NOMO-1 treated with DMSO at 0.1 percent for 48 hours (cell line): ENCODE results near the gene CERT1.

ENCODE experiments used
- DNase-seq: peaks from one replicate; lab custom pipeline; 2025; ENCODE audit not compliant: unreplicated experiment; lab: John Stamatoyannopoulos, UW

Gene CERT1

DNA sequence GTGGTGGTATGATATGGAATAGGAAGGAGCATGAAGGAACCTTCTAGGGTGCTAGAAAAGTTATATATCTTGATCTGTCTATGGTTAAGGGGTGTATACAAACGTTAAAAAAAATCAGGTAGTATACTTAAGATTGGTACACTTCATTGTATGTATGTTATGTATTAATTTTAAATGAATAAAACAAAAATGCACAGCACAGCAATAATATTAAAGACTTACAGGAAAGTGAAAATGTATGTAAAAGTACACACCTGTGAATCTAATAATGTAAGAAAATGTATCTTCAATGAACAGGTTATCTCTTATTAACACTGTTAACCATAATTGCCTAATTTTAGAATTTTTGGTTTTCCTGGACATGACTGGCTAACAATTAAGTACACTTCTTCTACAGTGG is 97.2 kb downstream of the CERT1 start:
- no peak for DNase-seq

DNA sequence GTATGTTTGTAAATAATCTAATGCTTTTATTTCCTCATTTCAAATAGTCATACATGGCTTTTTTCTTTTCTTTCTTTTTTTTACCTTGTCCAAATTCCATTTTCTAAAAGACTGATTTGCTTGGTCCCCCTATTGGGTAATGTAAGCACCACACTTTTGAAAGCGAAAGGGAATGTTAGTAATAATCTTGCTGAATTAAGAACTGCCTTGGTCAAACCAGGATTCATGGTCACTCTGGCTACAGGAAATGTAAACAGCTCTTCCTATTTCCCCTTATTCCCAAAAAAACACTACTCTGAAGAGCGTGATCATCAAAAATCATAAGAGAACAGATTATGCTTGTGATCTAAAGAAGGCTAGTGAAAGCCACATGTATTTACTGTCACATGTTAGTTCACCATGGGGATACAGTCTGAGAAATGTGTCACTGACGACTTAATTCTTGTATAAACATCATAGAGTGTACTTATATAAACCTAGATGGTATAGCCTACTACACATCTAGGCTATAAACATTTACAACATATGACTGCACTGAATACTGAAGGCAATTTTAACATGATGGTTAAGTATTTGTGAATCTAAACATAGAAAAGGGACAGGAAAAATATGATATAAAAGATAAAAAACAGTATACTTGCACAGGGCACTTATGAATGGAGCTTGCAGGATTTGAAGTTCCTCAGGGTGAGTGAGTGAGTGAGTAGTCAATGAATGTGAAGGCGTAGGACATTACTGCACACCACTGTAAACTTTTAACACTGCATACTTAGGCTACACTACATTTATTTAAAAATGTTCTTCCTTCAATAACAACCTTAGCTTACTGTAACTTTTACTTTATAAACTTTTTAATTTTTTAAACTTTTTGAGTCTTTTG is 99.1 kb downstream of the CERT1 start:
- no peak for DNase-seq

DNA sequence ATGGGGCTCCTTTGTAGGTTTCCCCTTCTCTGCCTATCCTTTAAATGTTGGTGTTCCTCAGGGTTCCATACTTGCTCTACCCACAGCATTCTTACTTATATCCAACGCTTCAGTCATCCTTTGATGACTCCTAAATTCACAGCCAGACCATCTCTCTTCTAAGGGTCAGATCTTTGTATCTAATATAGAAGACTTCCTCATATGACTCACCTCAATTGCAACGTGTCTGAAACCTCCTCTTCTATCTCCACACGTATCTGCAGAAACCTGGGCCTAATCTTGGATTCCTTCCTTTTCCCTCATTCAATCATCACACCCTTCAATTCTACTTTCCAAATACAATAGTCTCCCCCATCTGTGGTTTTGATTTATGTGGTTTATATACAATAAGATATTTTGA is 106.1 kb downstream of the CERT1 start:
- peak; percentile 37 for DNase-seq

DNA sequence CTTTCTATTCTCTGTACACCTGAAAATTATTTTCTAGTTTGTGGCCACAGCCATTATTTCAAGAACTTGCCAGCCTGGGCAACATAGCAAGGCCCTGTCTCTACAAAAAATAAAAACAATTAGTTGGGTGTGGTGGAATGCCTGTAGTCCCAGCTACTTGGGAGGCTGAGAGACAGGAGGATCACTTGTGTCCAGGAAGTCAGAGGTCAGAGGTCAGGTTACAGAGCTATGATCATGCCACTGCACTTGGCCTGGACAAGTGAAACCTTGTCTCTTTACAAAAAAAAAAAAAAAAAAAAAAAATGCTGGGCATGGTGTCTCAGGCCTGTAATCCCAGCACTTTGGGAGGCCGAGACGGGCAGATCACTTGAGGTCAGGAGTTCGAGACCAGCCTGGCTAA is 116.2 kb downstream of the CERT1 start:
- no peak for DNase-seq

DNA sequence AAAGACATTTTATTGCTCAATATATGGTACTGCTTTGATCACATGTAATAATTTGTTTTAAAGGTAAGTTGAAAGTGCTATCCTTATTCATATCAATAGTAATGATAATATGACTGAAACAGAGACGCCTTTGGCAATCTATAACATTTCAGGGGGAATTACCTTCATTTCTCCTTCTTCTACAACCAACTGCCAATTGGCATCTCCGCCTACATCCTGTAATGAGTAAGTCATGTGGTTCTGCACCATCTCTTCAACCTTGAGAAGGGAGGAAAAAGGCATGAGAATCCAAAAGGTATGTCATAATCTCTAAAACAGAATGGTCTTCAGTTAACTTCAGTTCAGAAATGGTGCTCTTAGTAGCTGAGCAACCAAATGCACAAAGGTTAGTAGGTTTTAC is 122.0 kb downstream of the CERT1 start:
- DNase-seq = no peak

DNA sequence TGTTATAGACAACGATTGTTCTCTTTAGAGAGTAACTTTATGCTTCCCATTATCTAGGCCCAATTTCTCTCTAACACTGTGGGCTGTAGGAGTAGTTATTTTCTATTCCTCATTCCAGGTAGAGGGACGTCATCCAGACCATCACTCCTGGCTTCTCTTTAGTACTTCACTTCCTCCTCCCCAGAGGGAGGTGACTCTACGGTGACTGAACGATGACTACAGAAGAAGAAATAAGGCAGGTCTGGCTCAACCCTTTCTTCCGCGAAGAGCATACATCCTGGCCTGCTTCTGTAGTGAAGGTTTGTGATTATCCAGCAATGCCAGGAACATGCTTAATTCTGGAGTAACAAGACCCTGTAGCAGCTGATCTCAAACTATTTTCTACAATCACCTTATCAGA is 123.6 kb downstream of the CERT1 start:
- DNase-seq = no peak

DNA sequence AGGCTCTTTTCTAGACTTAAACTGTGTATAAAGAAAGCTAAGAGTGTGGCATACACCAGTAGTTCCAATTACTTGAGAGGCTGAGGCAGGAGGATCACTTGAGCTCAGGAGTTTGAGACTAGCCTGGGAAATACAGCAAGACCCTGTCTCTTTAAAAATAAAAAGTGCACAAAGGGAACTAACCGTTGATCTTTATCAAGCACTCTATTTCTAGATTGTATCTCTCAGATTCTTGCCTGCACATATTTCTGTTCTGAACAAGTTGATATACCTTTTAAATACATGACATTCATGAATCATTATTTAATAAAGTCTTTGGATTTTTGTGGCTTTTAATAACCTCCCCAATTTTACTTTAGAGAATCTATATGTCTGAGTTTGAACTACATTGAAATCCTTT is 127.2 kb downstream of the CERT1 start:
- DNase-seq = no peak

DNA sequence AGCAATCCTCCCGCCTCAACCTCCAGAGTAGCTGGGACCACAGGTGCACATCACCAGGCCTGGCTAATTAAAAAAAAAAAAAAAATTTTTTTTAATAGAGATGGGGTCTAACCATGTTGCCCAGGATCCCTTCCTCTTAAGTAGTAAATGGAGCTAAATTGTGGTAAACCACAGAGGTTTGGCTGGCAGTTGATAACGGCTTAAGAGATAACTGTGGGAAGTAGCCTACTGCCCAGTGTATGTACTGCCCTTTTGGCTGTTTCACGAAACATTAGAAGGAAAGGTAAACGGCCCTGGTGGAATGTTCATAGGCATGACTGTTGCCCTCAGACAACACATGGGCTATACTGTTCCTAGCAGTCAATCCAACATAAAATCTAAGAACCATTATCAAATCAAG is 130.0 kb downstream of the CERT1 start:
- no peak for DNase-seq

DNA sequence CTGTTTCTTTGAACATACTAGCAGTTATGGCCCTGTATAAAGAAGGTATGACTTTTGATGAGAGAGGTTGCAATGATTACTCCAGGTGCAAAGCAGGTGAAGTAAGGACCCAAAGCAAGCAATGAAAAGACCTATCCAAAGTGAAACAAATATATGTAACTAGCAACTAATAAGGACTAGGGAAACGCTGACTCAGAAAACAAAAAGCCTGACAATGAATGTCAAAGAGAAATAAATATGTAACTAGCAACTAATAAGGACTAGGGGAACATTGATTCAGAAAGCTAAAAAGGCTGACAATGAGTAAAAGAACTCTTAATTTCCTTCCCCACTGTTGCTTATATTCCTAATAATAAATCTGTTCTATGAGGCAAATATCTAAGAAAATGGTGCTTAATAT is 131.3 kb downstream of the CERT1 start:
- DNase-seq = no peak

DNA sequence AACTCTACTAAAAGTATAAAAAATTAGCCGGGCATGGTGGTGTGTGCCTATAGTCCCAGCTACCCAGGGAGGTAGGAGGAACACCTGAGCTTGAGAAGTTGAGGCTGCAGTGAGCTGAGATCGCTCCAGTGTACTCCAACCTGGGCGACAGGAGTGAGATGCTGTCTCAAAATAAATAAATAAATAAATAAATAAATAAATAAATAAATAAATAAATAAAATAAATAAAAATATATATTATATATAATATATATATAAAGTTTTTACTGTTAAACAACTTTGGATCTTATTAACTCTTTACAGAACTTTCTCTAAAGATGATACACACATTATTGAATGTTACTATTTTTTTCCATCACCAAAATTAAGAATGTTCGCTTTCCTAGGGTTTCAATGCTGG is 136.0 kb downstream of the CERT1 start:
- DNase-seq = no peak

DNA sequence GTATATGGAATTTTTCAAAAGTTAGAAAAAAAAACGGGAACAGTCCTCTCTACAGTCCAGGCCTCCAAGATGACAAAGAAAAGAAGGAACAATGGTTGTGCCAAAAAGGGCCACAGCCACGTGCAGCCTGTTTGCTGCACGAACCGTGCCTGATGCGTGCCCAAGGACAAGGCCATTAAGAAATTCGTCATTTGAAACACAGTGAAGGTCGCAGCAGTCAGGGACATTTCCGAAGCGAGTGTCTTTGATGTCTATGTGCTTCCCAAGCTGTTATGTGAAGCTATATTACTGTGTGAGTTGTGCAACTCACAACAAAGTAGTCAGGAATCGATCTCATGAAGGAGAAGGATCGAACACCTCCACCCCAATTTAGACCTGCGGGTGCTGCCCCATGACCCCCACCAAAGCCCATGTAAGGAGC is 137.0 kb downstream of the CERT1 start:
- DNase-seq = no peak

DNA sequence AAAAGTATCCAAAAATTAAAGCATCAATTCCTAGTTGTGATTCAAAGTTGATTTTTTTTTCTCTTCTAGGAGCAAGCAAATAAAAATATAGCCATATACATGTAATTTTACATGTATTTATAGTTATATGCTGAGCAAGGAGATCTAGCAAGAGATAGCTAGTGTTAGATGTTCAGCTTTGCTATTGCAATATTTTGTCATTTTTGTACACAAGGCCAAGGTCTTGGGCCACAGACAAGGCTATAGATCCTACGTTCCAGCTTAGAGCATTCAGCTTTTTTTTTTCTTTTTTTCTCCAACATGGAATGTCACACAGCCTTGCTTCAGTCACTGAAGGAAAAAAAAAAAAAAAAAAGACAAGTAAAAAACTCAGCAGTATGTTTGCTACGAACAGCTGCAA is 137.6 kb downstream of the CERT1 start:
- DNase-seq = no peak

DNA sequence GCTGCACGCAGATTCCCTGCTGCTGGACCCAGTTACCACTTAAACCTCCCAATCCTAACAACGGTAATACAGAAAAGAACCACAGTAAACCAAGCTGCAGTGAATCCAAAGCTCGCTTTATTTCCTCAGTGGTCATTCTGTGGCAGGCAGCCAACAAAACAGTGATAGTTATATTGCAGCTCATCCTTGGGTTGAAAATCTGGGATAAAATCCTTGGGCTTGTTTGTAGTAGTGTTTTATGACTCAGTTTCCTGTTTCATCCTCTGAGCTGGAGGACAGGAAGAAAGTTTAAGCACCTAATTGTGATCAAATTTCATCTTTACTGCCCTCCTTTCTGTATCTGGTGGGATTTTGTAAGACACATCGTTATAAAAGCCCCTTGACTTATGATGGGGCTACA is 143.0 kb downstream of the CERT1 start:
- DNase-seq = no peak

DNA sequence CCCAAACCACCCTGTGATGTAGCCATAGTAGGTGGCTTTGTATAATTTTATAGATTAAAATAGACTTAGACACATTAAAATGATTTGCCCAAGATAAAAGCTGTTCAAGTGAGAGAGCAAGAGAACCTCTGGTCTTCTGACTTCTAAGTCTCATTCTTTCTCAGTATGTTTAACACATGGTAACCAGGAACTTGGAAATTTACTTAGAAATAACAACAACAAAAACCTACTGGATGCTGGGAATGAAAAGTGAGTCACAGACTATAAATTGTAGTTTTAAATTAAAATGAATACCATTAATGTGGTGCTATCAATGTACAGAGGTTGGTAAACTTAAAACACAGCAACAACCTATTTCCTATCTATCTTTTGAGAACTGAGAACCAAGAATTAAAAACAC is 144.0 kb downstream of the CERT1 start:
- DNase-seq = no peak

DNA sequence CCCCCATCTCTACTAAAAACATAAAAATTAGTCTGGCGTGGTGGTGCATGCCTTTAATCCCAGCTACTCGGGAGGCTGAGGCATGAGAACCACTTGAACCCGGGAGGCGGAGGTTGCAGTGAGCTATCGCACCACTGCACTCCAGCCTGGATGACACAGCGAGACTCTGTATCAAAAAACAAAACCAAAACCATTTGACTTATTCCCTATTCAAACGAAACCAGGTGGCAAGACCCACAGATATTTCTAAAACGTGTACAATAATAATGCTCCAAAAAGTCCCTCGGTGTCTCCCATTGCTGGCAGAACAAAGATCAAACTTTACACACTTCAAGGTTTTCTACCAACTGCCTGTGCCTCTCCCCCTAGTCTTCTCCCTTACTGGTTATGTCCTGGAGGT is 144.6 kb downstream of the CERT1 start:
- DNase-seq = no peak

DNA sequence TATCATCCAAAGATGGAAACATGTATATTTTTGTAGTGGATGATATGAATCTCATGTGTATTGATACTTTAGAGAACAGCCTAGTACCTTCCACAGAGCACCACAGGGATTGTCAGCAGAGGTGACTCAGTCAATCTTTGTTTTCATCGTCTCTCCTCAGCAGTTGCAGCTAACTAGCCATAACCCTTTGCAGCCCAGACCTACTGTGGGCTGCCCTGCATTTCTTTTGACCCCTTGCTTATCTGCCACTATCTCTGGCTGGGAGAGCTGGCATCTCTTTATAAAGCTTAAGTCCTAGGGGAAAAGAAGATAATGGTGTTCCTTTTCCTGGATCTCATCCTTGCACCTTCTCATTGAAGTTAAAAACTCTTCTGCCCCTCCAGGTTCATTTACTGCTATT is 145.7 kb downstream of the CERT1 start:
- no peak for DNase-seq

DNA sequence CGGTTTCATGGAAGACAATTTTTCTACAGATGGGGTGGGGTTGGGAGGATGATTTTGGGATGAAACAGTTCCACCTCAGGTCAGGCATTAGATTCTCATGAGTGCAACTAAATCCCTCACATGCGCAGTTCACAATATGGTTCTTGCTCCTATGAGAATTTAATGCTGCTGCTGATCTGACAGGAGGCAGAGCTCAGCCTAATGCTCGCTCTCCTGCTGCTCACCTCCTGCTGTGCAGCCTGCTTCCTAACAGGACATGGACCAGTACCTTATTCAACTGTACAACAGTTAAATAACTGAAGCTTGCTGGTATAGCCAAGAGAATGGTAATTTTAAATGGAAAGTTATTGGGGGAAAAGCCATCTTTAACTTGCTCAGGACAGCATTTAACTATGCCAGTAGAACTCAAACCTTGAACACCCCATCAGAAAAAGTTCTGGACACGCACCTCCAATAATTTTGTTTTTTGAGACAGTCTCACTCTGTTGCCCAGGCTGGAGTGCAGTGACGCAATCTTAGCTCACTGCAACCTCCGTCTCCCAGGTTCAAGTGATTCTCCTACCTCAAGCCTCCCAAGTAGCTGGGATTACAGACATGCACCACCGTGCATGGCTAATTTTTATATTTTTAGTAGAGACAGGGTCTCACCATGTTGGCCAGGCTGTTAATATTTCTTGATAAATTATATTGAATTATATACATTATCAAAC is 146.7 kb downstream of the CERT1 start:
- no peak for DNase-seq

DNA sequence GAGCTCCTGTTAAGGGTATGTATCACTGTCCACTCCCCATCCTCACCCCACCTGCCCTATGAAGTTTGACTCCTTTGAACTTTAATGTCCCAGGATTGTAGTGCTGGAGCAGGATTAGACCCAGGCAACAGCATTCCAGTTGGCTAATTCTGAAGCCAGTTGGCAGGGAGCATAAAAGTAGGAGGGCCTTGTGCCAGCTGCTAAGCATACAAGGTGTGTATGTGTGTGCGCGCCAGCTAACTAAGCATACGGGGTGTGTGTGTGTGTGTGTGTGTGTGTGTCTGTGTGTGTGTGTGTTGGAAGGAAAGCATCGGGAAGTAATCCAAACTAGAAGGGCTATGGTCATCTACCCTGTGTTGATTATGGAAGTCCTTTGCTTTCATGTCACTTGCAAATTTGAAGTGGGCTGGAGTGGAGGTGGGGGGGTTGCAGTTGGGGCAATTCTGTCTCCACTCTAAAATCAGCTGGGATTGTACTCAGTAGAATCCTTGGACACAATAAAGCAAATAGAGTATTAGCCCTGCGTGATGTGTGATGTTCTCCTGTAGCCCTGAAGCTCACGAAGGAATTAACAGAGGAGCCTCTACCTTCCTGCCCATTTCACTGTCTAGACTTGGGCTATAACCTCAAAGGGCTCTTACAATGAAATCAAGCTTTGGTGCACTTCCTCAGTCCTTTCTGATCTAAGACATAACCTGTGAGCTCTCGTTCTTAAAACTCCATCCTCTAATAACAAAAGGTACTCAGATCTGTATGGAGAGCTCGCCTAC is 147.5 kb downstream of the CERT1 start:
- DNase-seq = no peak

DNA sequence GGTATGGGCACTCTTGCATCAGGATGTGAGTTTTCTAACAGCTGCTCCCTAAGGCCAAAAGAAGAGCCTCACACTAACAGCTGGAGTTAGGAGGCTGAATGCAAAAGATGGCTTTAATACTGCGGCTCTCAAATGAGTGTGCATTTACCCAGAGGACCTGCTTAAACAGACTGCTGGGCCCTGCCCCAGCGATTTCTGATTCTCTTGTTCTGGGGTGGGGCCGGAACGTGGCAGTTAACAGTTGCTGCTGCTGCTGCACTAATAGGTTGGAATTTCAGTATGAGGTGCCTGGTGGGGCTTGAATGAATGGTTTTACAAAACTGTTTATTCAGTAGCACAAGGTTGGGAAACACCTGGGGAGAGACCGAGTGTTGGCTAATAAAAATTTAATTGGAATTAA is 148.3 kb downstream of the CERT1 start:
- no peak for DNase-seq

DNA sequence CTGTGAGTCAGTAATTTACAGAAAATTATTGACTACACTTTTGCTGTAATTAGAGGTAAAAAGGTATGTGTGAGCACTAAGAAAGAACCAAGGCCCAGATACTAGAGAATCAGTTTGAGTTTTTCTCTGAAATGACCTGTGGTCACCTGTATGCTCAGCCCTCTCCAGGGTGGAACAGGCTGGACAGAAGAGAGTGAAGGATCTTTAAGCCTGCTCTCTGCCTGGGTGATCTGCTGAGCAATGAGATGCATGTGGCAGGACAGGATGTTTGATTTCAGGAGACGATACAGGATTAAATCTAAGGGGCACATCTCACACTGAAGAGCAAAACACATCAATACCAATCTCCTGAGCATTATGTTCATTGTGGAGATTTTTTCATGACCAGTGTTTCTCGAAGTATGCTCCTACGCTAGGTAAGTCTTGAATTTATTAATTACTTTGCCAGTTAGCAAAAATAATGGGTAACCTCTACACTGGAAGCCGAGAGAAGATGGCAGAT is 148.9 kb downstream of the CERT1 start:
- no peak for DNase-seq

DNA sequence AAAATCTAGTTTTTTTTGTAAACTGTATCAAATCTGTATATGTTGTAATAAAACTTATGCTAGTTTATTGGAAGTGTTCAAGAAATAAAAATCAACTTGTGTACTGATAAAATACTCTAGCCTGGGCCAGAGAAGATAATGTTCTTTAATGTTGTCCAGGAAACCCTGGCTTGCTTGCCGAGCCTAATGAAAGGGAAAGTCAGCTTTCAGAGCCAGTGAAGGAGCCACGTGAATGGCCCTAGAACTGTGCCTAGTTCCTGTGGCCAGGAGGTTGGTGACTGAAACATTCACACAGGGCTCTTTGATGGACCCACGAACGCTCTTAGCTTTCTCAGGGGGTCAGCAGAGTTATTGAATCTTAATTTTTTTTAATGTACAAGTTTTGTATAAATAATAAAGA is 150.1 kb downstream of the CERT1 start:
- DNase-seq = no peak

DNA sequence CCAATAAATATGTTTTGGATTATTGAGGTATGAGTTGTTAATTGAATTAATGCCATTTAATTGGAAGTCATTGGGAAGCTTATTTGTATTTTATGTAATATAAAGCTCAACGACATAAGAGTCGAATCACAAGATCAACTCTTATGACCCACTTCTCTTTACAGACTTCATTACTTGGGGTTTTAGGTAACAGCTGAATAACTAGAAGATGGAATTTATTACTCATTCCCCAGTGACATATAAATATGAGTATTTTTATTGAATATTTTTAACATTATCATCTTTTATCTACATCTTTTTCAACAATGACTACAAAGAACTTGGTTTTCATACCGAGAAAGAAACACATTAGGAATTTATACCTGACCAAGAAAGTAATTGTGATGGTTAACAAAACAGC is 153.3 kb downstream of the CERT1 start:
- no peak for DNase-seq
